Esophagus squamous epithelium (tissue), 5 donors: ENCODE data around the gene APLP2. TPM values are rescaled to one million over a fixed set of nuclear protein-coding genes. Genes with fewer than 3 reads are reported as not detected.

ENCODE experiments used
- DNase-seq: peaks from one replicate; lab custom pipeline; 2025; lab: John Stamatoyannopoulos, UW
- H3K27ac ChIP-seq, 4 donors: fragments of 200-600 bp; sonication (generic); one replicate each; pipeline ENCODE4 v1.5.1; 2016 to 2019; ENCODE audit warnings: mild to moderate bottlenecking in 1 of 4
- H3K27me3 ChIP-seq, 4 donors: fragments of 200-600 bp; sonication (generic); 1 replicate in 3 of 4; 2 replicates in 1 of 4; pipeline versions ENCODE4 v1.5.1 to v1.6.0; 2017 to 2021; ENCODE audit warnings: antibody characterized with exemption in 1 of 4
- H3K36me3 ChIP-seq, 3 donors: fragments of 200-600 bp; sonication (generic); one replicate each; pipeline ENCODE4 v1.5.1; 2016 to 2019
- H3K4me1 ChIP-seq, 3 donors: fragments of 200-600 bp; sonication (generic); one replicate each; pipeline ENCODE4 v1.5.1; 2017 to 2019
- H3K4me3 ChIP-seq, 4 donors: fragments of 200-600 bp; sonication (generic); 1 replicate in 3 of 4; 2 replicates in 1 of 4; pipeline ENCODE4 v1.5.1; 2016 to 2019; ENCODE audit warnings: mild to moderate bottlenecking in 2 of 4, moderate library complexity in 1 of 4
- H3K9me3 ChIP-seq, 3 donors: fragments of 200-600 bp; sonication (generic); one replicate each; pipeline ENCODE4 v1.5.1; 2016 to 2019
- CTCF ChIP-seq, 6 experiments: fragments of 450-650 bp in 4 of 6; fragments of 200-600 bp in 2 of 6; sonication (generic) in 2 of 6; IDR thresholded peaks; one replicate each; pipeline ENCODE4 v1.5.1; 2016 to 2019; ENCODE audit warnings: antibody characterized with exemption in 6 of 6, mild to moderate bottlenecking in 4 of 6, moderate library complexity in 4 of 6
- POLR2A ChIP-seq, 4 donors: fragments of 450-650 bp; IDR thresholded peaks; one replicate each; pipeline ENCODE4 v1.6.1; 2017; ENCODE audit warnings: antibody characterized with exemption in 4 of 4, mild to moderate bottlenecking in 4 of 4, moderate library complexity in 3 of 4
- WGBS, 2 donors: methylation state at CpG; one replicate each; pipeline ENCODE4 v1.1.5; 2018; 5-methylcytosine and 5-hydroxymethylcytosine counted together
- intact Hi-C: fragments of 100-400 bp; cut with DNase I; formaldehyde crosslinking; loops from one replicate; pipeline ENCODE4 v1.15.0; 2022
- total RNA-seq, 4 donors: library from RNA; depleted of rRNA; stranded (reverse); fragments of >200 nt; gene quantifications; one replicate each; pipeline ENCODE4 v1.1.0, GENCODE V29; 2016
- donor health status: DM: yes; HTN: yes; CAD: no.

Gene APLP2
- total RNA-seq, 4 donors from 2014 or later = 134 to 221 (median 177) TPM

- H3K36me3 ChIP-seq = no peaks in the 10 kb centered on the region
- no peak overlapping the region for H3K27ac ChIP-seq
- H3K4me1 ChIP-seq = peaks cover 9 to 28% (median 10%) of the 10 kb centered on the region in 3 donors
- intact Hi-C loops = no loop called here
- H3K4me3 ChIP-seq = no peak overlapping the region
- no peak for DNase-seq
- whole genome bisulfite sequencing, 2 donors = 67 to 75% methylated on average over 2 to 3 of the region's 4 CpGs
- no peaks in the 10 kb centered on the region for H3K9me3 ChIP-seq
- H3K27me3 ChIP-seq = no peaks in the 10 kb centered on the region
- no peak for TF ChIP-seq POLR2A (IDR thresholded peaks at IDR 0.05)
- no peak for TF ChIP-seq CTCF (IDR thresholded peaks at IDR 0.05)
Measured at GRCh38 chr11:130092661-130093060, 23.0 kb downstream of the APLP2 start.

DNA sequence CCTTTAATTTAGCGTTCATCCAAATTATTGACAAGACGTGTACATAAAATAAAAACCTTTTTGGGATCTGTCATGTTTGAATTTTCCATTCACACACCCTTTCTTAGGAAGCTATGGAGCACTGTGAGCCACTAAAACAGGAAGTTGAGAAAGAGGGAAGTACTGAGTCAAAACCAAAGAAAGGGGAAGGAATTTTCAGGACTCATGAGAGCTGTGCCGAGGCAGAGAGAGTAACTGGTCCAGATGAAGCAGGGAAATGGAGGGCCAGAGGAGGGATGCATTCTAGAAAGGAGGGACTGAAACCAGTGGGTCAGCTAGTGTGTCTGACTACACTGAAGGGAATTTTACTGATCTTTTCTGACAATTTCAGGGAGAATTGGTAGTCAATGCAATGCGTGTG is 24.9 kb downstream of the APLP2 start:
- H3K4me3 ChIP-seq = no peak overlapping the region
- H3K27ac ChIP-seq = no peak overlapping the region
- no peak for DNase-seq
- H3K36me3 ChIP-seq = no peaks in the 10 kb centered on the region
- WGBS, 2 donors = 77 to 79% methylated on average over 4 of the region's 4 CpGs
- no peak for TF ChIP-seq CTCF (IDR thresholded peaks at IDR 0.05)
- H3K27me3 ChIP-seq = no peaks in the 10 kb centered on the region
- peaks cover 1 to 20% (median 2%) of the 10 kb centered on the region in 3 donors for H3K4me1 ChIP-seq
- no peaks in the 10 kb centered on the region for H3K9me3 ChIP-seq
- intact Hi-C loops = no loop called here

DNA sequence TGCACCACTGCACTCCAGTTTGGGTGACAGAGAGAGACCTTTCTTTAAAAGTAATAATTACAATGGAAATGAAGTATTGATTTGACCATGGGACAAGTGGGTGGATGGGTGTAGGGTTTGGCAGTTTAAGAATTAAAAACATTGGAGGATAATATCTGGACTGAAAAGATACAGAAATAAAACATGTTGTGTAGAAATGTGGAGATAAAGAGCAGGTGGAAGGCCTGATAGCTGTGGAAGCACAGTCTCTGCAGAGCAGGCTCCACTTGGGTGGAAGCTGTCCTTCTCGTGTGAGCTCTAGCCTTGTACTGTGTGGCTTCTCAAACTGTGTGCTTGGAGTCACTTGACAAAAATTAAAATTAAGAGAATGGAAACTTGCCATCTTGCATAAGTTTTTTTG is 25.6 kb downstream of the APLP2 start:
- Histone ChIP-seq H3K9me3 (no peaks in the 10 kb centered on the region), H3K27me3 (no peaks in the 10 kb centered on the region), H3K27ac (no peak overlapping the region), H3K4me3 (no peak overlapping the region), H3K36me3 (no peaks in the 10 kb centered on the region), H3K4me1 (peaks cover 0 to 19% (median 0%) of the 10 kb centered on the region in 3 donors)
- TF ChIP-seq CTCF (IDR thresholded peaks at IDR 0.05) (no peak), POLR2A (IDR thresholded peaks at IDR 0.05) (no peak)
- 60 to 76% methylated on average over 1 of the region's 1 CpG for WGBS, 2 donors
- intact Hi-C loops = no loop called here
- DNase-seq = no peak

- Histone ChIP-seq H3K27me3 (no peaks in the 10 kb centered on the region), H3K4me3 (no peak overlapping the region), H3K9me3 (no peaks in the 10 kb centered on the region), H3K36me3 (no peaks in the 10 kb centered on the region), H3K27ac (no peak overlapping the region), H3K4me1 (peaks cover 0 to 19% (median 0%) of the 10 kb centered on the region in 3 donors)
- WGBS, 2 donors = 89 to 100% methylated on average over 1 to 2 of the region's 2 CpGs
- TF ChIP-seq CTCF (IDR thresholded peaks at IDR 0.05) = no peak
- no peak for TF ChIP-seq POLR2A (IDR thresholded peaks at IDR 0.05)
- intact Hi-C loops = no loop called here
- DNase-seq = no peak
Measured at GRCh38 chr11:130096042-130096441, 26.3 kb downstream of the APLP2 start.

- no peak for DNase-seq
- Histone ChIP-seq H3K4me1 (peaks cover 0 to 25% (median 0%) of the 10 kb centered on the region in 3 donors), H3K36me3 (no peaks in the 10 kb centered on the region), H3K9me3 (no peaks in the 10 kb centered on the region), H3K27me3 (no peaks in the 10 kb centered on the region), H3K27ac (no peak overlapping the region), H3K4me3 (no peak overlapping the region)
- WGBS, 2 donors = 63 to 68% methylated on average over 2 of the region's 2 CpGs
- TF ChIP-seq POLR2A (IDR thresholded peaks at IDR 0.05) (no peak), CTCF (IDR thresholded peaks at IDR 0.05) (no peak)
- intact Hi-C loops = no loop called here
Measured at GRCh38 chr11:130096823-130097222, 27.1 kb downstream of the APLP2 start.
